Measurements from ENCODE around the gene ZNF541. TPM values are rescaled to one million over a fixed set of nuclear protein-coding genes. Genes with fewer than 3 reads are reported as not detected.

Gene ZNF541
- total and polyA plus RNA-seq, 10 of the 15 experiments (the other 5 are each of a cell fraction or from before 2014, with no cell fraction given), result 0.03 to 0.12 (median 0.07) TPM; not detected in 4

GRCh38 chr19:47541518-47541917 is 31.4 kb downstream of the ZNF541 start (continued):
- no peak for TF ChIP-seq MYB (IDR thresholded peaks at IDR 0.05; ENCODE audit: borderline replicate concordance, low read depth, low read length)
- TF ChIP-seq SUZ12 (IDR thresholded peaks at IDR 0.05; ENCODE audit: unreplicated experiment), result no peak
- peak; percentile 28 to 51; a peak in 2 of 4 replicates for TF ChIP-seq EP300 (IDR thresholded peaks at IDR 0.05; ENCODE audit: borderline replicate concordance in 1 of 2, control insufficient read depth in 1 of 2, low read depth in 2 of 2, low read length in 2 of 2)
- no peak for TF ChIP-seq MEF2B (IDR thresholded peaks at IDR 0.05; ENCODE audit: partially characterized antibody, poor library complexity, severe bottlenecking)
- TF ChIP-seq HSF1 (IDR thresholded peaks at IDR 0.05; ENCODE audit: low read depth, low read length), result no peak
- TF ChIP-seq, protein P1, sequence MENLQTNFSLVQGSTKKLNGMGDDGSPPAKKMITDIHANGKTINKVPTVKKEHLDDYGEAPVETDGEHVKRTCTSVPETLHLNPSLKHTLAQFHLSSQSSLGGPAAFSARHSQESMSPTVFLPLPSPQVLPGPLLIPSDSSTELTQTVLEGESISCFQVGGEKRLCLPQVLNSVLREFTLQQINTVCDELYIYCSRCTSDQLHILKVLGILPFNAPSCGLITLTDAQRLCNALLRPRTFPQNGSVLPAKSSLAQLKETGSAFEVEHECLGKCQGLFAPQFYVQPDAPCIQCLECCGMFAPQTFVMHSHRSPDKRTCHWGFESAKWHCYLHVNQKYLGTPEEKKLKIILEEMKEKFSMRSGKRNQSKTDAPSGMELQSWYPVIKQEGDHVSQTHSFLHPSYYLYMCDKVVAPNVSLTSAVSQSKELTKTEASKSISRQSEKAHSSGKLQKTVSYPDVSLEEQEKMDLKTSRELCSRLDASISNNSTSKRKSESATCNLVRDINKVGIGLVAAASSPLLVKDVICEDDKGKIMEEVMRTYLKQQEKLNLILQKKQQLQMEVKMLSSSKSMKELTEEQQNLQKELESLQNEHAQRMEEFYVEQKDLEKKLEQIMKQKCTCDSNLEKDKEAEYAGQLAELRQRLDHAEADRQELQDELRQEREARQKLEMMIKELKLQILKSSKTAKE (IDR thresholded peaks at IDR 0.05; ENCODE audit: low read depth, poor library complexity, severe bottlenecking), result no peak
- no peak for TF ChIP-seq CBX3 (IDR thresholded peaks at IDR 0.05; ENCODE audit: borderline replicate concordance, low read depth)
- no peak for TF ChIP-seq WRNIP1 (IDR thresholded peaks at IDR 0.05; ENCODE audit: borderline replicate concordance, low read depth, low read length)
- peak; percentile 65 for TF ChIP-seq RFX5 (IDR thresholded peaks at IDR 0.05; ENCODE audit: low read depth, low read length)
- no peak for TF ChIP-seq CHD1 (IDR thresholded peaks at IDR 0.05; ENCODE audit: low read depth, low read length)
- no peak for TF ChIP-seq PML (IDR thresholded peaks at IDR 0.05; ENCODE audit: low read length)
- TF ChIP-seq RBBP5 (conservative IDR thresholded peaks at IDR 0.05), result no peak
